T follicular helper cell (primary cell): Measurements from ENCODE around the gene SRP68.

Experiments
- DNase-seq: peaks from one replicate; pipeline ENCODE4 v3.0.0-alpha.2; 2020; ENCODE audit warnings: low read depth
- total RNA-seq, 2 experiments: gene quantifications; one replicate each; lab custom pipeline; 2026; lab: John Stamatoyannopoulos, UW

SRP68 gene
- 63.0 to 66.2 reads per million in 2 experiments for total RNA-seq

- DNase-seq, result peak; percentile 65
Observed at GRCh38 chr17:76072148-76072858, at the start of gene SRP68. Gene SRP68 (minus strand): TSS chr17:76072517. CDS start chr17:76072491, 26 bp downstream.

GRCh38 chr17:76121932-76122430, 49.7 kb upstream of the SRP68 start:
- no peak for DNase-seq

- DNase-seq, result no peak
Observed at GRCh38 chr17:76120658-76121008, 48.3 kb upstream of the SRP68 start.

GRCh38 chr17:76119409-76120371, 47.4 kb upstream of the SRP68 start:
- DNase-seq, result no peak

- no peak for DNase-seq
Observed at GRCh38 chr17:76115138-76115754, 42.9 kb upstream of the SRP68 start.

- DNase-seq, result no peak
Observed at GRCh38 chr17:76111956-76112355, 39.6 kb upstream of the SRP68 start.

- DNase-seq, result no peak
Observed at GRCh38 chr17:76107509-76107908, 35.2 kb upstream of the SRP68 start.

- DNase-seq, result no peak
Observed at GRCh38 chr17:76106703-76107102, 34.4 kb upstream of the SRP68 start.

GRCh38 chr17:76104896-76105231, 32.5 kb upstream of the SRP68 start:
- no peak for DNase-seq

GRCh38 chr17:76104140-76104895, 32.0 kb upstream of the SRP68 start:
- DNase-seq, result no peak

- peak; percentile 89 for DNase-seq
Observed at GRCh38 chr17:76103274-76104139, 31.2 kb upstream of the SRP68 start, which contains the start of gene EXOC7. Gene EXOC7 (minus strand): TSS chr17:76103787. CDS start chr17:76103692, 95 bp downstream.

- no peak for DNase-seq
Observed at GRCh38 chr17:76102944-76103273, 30.6 kb upstream of the SRP68 start.

GRCh38 chr17:76097716-76098295, 25.5 kb upstream of the SRP68 start:
- DNase-seq, result no peak

- no peak for DNase-seq
Observed at GRCh38 chr17:76095943-76096342, 23.6 kb upstream of the SRP68 start.

- DNase-seq, result no peak
Observed at GRCh38 chr17:76094046-76094445, 21.7 kb upstream of the SRP68 start.

- no peak for DNase-seq
Observed at GRCh38 chr17:76092526-76093413, 20.5 kb upstream of the SRP68 start.

- DNase-seq, result no peak
Observed at GRCh38 chr17:76091526-76092286, 19.4 kb upstream of the SRP68 start.

- no peak for DNase-seq
Observed at GRCh38 chr17:76090517-76091129, 18.3 kb upstream of the SRP68 start.
